ENCODE results near the gene CFLAR. TPM values are rescaled to one million over a fixed set of nuclear protein-coding genes. Genes with fewer than 3 reads are reported as not detected.

Gene CFLAR
- polyA plus RNA-seq, 1 donor from 2014 or later: 1.6 TPM

- Histone ChIP-seq H3K79me2 (replicated peaks; ENCODE audit: insufficient read depth, low read length) (no peaks in the 10 kb centered on the region), H2AFZ (ENCODE audit: low read depth, low read length) (no peak overlapping the region), H3K27me3 (ENCODE audit: insufficient read depth, low read depth, low read length) (no peaks in the 10 kb centered on the region), H3K4me2 (ENCODE audit: low read length) (no peak overlapping the region), H3K9me3 (ENCODE audit: low read length) (no peaks in the 10 kb centered on the region), H3K27ac (ENCODE audit: low read length) (no peak overlapping the region), H3K9me2 (ENCODE audit: insufficient read depth, low read length) (no peaks in the 10 kb centered on the region), H3K9ac (ENCODE audit: low read length) (no peak overlapping the region), H3K36me3 (ENCODE audit: insufficient read depth, low read length) (no peaks in the 10 kb centered on the region), H3F3A (ENCODE audit: insufficient read depth, low read length, poor library complexity, severe bottlenecking) (no peaks in the 10 kb centered on the region), H4K20me1 (ENCODE audit: insufficient read depth) (no peaks in the 10 kb centered on the region), H3K4me3 (ENCODE audit: low read length) (no peak overlapping the region)
- no peak for TF ChIP-seq EZH2 (IDR thresholded peaks at IDR 0.05; ENCODE audit: borderline replicate concordance, insufficient read depth, low read length, poor library complexity, severe bottlenecking)
- no peak for TF ChIP-seq TAF1 (IDR thresholded peaks at IDR 0.05; ENCODE audit: low read depth)
- no peak for TF ChIP-seq RAD21 (conservative IDR thresholded peaks at IDR 0.05)
- TF ChIP-seq POLR2AphosphoS5 (IDR thresholded peaks at IDR 0.05): no peak
- TF ChIP-seq MXI1 (conservative IDR thresholded peaks at IDR 0.05; ENCODE audit: poor library complexity, severe bottlenecking): no peak
- no peak for TF ChIP-seq REST (IDR thresholded peaks at IDR 0.05; ENCODE audit: borderline replicate concordance)
- no peak for TF ChIP-seq CTCF (IDR thresholded peaks at IDR 0.05; ENCODE audit: poor library complexity, severe bottlenecking)
- no peak for TF ChIP-seq SMC3 (conservative IDR thresholded peaks at IDR 0.05; ENCODE audit: poor library complexity)
- no peak for TF ChIP-seq EP300 (conservative IDR thresholded peaks at IDR 0.05; ENCODE audit: poor library complexity, severe bottlenecking)
These were observed 38.8 kb downstream of the CFLAR start for GRCh38 chr2:201154615-201155399.

GRCh38 chr2:201156036-201156435 is 40.1 kb downstream of the CFLAR start:
- TF ChIP-seq MXI1 (conservative IDR thresholded peaks at IDR 0.05; ENCODE audit: poor library complexity, severe bottlenecking): no peak
- no peak for TF ChIP-seq EP300 (conservative IDR thresholded peaks at IDR 0.05; ENCODE audit: poor library complexity, severe bottlenecking)
- TF ChIP-seq TAF1 (IDR thresholded peaks at IDR 0.05; ENCODE audit: low read depth): no peak
- TF ChIP-seq SMC3 (conservative IDR thresholded peaks at IDR 0.05; ENCODE audit: poor library complexity): no peak
- no peak for TF ChIP-seq POLR2AphosphoS5 (IDR thresholded peaks at IDR 0.05)
- Histone ChIP-seq H3K9ac (ENCODE audit: low read length) (no peak overlapping the region), H3F3A (ENCODE audit: insufficient read depth, low read length, poor library complexity, severe bottlenecking) (no peaks in the 10 kb centered on the region), H4K20me1 (ENCODE audit: insufficient read depth) (no peaks in the 10 kb centered on the region), H3K9me2 (ENCODE audit: insufficient read depth, low read length) (no peaks in the 10 kb centered on the region), H3K36me3 (ENCODE audit: insufficient read depth, low read length) (no peaks in the 10 kb centered on the region), H3K79me2 (replicated peaks; ENCODE audit: insufficient read depth, low read length) (no peaks in the 10 kb centered on the region), H3K27me3 (ENCODE audit: insufficient read depth, low read depth, low read length) (no peaks in the 10 kb centered on the region), H3K4me3 (ENCODE audit: low read length) (no peak overlapping the region), H3K27ac (ENCODE audit: low read length) (no peak overlapping the region), H2AFZ (ENCODE audit: low read depth, low read length) (no peak overlapping the region), H3K9me3 (ENCODE audit: low read length) (no peaks in the 10 kb centered on the region), H3K4me2 (ENCODE audit: low read length) (no peak overlapping the region)

Measured in neural cell (in vitro differentiated cells).